ENCODE measurements around the gene SLC38A1.

SLC38A1 gene

DNA sequence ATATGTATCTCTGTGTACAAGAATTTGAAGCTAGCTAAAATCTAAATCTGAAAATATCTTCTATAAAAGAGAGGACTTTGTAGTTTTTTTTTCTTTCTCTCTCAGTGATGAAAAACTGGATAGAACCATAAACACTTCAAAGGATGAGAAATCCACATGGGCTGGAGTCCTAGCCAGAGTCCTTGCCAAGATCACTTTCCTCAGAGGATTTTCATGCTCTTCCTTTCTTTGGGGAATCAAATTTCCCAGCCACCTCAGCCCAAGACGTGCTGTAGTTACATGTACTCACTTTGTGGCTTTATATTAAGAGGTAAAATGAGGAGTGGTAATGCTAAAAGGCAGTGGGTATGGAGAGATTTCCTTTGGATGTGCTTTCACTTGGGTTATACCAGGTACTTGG, 110.3 kb downstream of the SLC38A1 start:
- TF ChIP-seq, protein P1, sequence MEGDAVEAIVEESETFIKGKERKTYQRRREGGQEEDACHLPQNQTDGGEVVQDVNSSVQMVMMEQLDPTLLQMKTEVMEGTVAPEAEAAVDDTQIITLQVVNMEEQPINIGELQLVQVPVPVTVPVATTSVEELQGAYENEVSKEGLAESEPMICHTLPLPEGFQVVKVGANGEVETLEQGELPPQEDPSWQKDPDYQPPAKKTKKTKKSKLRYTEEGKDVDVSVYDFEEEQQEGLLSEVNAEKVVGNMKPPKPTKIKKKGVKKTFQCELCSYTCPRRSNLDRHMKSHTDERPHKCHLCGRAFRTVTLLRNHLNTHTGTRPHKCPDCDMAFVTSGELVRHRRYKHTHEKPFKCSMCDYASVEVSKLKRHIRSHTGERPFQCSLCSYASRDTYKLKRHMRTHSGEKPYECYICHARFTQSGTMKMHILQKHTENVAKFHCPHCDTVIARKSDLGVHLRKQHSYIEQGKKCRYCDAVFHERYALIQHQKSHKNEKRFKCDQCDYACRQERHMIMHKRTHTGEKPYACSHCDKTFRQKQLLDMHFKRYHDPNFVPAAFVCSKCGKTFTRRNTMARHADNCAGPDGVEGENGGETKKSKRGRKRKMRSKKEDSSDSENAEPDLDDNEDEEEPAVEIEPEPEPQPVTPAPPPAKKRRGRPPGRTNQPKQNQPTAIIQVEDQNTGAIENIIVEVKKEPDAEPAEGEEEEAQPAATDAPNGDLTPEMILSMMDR (conservative IDR thresholded peaks at IDR 0.05; ENCODE audit: low read depth, low read length), result no peak
- no peak for DNase-seq (ENCODE audit: low read depth)
- H3K4me3 ChIP-seq (ENCODE audit: low read length), result no peak overlapping the region

DNA sequence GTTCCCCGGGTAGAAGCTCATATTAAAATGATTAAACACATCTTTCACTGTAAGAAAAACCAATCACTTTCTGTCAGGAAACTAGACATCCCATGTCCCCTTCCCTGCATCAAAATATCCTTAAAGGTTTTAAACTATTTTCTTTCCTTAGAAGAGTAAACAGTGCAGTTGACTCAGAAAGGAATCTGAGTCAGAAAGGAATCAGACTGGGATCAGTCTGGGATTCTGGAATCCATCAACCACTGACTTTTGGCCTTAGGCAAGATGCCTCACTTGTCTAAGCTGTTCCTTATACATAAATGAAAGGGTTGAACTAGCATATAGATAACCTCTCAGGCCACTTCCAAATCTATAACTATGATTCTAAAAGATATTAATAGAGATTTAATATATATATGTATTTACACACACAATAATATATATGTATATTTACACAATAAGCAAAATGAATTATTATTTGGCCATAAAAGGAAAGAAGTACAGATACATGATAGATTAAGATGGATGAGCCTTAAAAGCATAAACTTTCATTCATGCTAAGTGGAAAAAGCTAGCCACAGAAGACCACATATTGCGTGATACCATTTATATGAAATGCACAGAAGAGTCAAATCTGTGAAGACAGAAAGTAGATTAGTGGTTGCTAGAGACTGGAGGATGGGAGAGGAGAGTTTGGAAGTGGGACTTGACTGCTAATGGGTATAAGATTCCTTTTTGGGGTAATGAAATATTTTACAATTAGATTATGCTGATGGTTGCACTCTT, 114.4 kb downstream of the SLC38A1 start:
- DNase-seq (ENCODE audit: low read depth), result no peak
- no peak overlapping the region for H3K4me3 ChIP-seq (ENCODE audit: low read length)
- TF ChIP-seq, protein P1 (conservative IDR thresholded peaks at IDR 0.05; ENCODE audit: low read depth, low read length), result no peak

DNA sequence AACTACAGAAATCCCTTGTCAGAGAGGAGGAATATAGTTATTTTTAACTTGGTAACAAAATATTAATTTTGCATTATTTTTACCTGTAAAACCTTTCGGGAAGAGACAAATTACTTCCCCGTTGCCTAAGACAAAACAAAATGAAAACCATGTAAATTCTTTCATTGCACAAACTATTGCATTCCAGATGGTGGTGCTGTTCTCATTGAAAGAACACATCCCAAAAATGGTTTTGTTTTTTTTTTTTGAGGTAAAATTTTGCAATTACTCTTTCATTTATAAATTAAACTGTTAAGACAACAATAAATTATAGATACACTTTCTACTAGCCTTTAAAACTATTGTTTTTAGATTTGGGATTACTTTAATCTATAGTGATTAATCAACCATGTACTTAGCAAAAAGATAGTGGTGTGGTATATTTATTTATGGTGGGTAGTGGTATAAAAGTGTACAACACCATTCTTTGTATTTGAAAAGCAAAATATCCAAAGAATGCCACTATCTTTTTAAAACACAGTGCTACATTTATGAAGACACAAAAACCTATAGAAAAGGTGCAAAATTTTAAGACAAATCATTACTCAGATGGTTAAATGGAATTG, 115.5 kb downstream of the SLC38A1 start:
- no peak overlapping the region for H3K4me3 ChIP-seq (ENCODE audit: low read length)
- DNase-seq (ENCODE audit: low read depth), result no peak
- TF ChIP-seq, protein P1 (conservative IDR thresholded peaks at IDR 0.05; ENCODE audit: low read depth, low read length), result peak; percentile 66

DNA sequence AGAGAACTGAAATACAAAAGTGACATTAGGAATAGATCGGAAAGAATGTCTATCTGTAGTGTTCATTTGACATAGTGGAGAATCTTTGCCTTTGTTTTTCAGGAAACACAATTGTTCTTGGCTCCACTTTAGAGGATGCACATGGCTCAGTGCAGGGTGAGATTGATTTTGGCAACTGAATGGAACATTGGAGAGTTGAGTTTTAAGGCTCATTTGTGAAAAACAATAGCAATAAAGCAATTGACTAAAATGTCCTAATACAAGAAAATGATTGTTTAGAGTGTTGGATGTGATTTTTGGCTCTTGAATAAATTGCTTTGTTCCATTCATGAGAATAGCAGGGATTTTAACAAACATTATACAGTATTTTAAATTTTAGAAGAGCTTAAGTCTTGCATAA, 116.4 kb downstream of the SLC38A1 start:
- TF ChIP-seq, protein P1 (conservative IDR thresholded peaks at IDR 0.05; ENCODE audit: low read depth, low read length), result no peak
- no peak overlapping the region for H3K4me3 ChIP-seq (ENCODE audit: low read length)
- DNase-seq (ENCODE audit: low read depth), result no peak

DNA sequence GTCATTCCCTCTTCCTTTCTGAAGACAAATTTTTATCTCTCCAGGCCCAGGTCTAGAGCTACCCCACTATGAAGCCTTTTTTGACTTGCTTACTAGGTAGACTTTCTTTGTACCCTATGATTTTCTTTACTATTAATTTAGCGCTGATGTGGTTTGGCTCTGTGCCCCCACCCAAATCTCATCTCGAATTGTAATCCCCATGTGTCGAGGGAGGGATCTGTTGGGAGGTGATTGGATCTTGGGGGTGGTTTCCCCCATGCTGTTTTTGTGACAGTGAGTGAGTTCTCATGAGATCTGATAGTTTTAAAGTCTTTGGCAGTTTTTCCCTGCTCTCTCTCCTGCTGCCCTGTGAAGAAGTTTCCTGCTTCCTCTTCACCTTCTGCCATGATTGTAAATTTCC, 118.1 kb downstream of the SLC38A1 start:
- no peak for DNase-seq (ENCODE audit: low read depth)
- H3K4me3 ChIP-seq (ENCODE audit: low read length), result no peak overlapping the region
- TF ChIP-seq, protein P1 (conservative IDR thresholded peaks at IDR 0.05; ENCODE audit: low read depth, low read length), result no peak

DNA sequence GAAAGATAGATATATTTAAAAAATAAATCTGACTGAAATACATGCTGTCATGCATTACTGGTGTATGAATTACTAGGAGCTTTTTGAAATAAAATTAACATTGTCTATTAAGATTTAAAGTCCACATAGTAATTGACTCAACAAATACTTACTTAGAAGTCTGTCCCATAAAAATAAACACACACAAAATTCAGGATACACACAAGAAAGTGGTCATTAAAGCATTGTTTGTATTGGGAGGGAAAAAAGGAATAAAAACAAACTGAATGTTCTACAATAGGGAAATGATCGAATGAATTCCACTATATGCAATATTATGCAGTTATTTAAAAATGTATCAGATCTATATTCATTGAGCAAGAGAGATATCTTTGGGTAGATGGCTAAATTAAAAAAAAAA, 118.9 kb downstream of the SLC38A1 start:
- H3K4me3 ChIP-seq (ENCODE audit: low read length), result no peak overlapping the region
- DNase-seq (ENCODE audit: low read depth), result no peak
- TF ChIP-seq, protein P1 (conservative IDR thresholded peaks at IDR 0.05; ENCODE audit: low read depth, low read length), result no peak

DNA sequence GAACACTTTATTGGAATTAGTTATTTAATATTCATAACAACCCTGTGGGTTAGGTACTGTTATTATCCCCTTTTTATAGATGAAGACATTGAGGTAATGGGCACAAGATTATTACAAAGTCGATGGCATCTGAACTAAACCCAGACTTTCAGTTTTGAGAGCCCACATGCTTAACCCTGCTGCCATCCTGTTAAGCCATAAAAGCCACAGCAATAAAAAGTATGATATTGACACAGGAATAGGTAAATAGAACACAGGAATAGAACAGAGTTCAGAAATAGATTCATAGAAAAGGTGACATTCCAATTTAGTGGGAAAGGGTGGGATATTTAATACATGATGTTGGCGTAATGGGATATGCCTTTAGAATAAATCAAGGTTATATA, 119.8 kb downstream of the SLC38A1 start:
- no peak for DNase-seq (ENCODE audit: low read depth)
- no peak overlapping the region for H3K4me3 ChIP-seq (ENCODE audit: low read length)
- TF ChIP-seq, protein P1 (conservative IDR thresholded peaks at IDR 0.05; ENCODE audit: low read depth, low read length), result no peak
